Right ventricle myocardium inferior (tissue), 1 donor: Measurements from ENCODE around the gene DYNLT1. TPM values are rescaled to one million over a fixed set of nuclear protein-coding genes. Genes with fewer than 3 reads are reported as not detected.

ENCODE experiments used
- microRNA-seq: library from miRNA; unstranded; fragments of <30 nt; microRNA quantifications from one replicate; pipeline ENCODE4 v1.2.0, GENCODE V29; 2020
- total RNA-seq: library from RNA; stranded (reverse); fragmentation: NEBNext Ultra II Directional; extraction: Animal tissue kit (Norgen Biotek cat#: 25700); gene quantifications from one replicate; pipeline ENCODE4 v1.2.1, GENCODE V29; 2021
- donor health status: DM: no; HTN: yes; CAD: no; lungs with severe emphysema.

The DYNLT1 gene
- total RNA-seq, 1 donor from 2014 or later: 145 TPM

Small RNAs within 50 kb of the gene (microRNA-seq; reads per million reads assigned to microRNA genes)
- gene MIR7161: not detected

Other genes starting within 250 kb of the DYNLT1 start
- 10.1 TPM for gene TMEM181, start 84.7 kb downstream of the DYNLT1 start, total RNA-seq
- gene SYTL3, start 5.3 kb upstream of the DYNLT1 start, total RNA-seq: 10.8 TPM
- gene EZR, start 174.6 kb upstream of the DYNLT1 start, total RNA-seq: 203 TPM